ENCODE results near the gene RPL9. TPM values are rescaled to one million over a fixed set of nuclear protein-coding genes. Genes with fewer than 3 reads are reported as not detected.

Gene RPL9
- total RNA-seq, 1 donor from 2014 or later, result 1,701 TPM

DNA sequence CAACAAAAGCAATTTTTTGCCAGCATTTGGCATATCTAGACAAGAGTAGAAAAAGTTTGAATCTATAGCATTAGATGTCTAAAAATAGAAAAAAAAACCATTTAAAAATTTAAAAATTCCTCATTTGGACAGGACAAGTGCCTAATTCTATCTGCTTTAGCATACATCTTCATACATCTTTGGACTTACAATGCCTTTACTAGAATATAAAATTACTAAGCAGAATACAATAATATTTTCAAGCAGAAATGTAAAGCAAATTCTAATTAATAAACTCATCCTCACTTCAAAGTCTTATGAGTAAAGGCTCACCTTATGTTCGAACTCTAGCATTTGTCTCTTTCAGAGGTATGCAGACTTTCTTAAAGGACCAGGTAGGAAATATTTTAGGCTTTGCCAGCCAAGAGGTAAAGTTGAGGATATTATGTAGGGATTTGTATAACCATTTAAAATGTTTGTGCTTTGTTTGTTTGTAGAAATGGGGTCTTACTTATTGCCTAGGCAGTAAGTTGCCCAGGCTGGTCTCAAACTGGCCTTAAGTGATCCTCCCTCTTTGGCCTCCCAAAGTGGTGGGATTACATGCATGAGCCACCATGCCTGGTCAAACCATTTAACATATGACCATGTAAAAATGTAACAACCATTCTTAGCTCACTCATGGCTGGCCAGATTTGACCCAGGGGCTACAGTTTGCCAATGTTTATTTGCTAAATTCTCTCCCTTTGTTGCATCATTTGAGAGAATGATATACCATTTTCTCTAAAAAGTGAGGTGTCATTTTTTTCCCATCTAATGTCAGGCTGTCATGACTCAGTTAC, 39.4 kb upstream of the RPL9 start:
- peaks cover 16 to 37% of the 10 kb centered on the region in 2 donors for H3K36me3 ChIP-seq

GRCh38 chr4:39495446-39496213, 36.9 kb upstream of the RPL9 start:
- no peak overlapping the region for H3K4me3 ChIP-seq
- no peak for DNase-seq (ENCODE audit: low spot score in 2 of 2)
- TF ChIP-seq, protein P1, sequence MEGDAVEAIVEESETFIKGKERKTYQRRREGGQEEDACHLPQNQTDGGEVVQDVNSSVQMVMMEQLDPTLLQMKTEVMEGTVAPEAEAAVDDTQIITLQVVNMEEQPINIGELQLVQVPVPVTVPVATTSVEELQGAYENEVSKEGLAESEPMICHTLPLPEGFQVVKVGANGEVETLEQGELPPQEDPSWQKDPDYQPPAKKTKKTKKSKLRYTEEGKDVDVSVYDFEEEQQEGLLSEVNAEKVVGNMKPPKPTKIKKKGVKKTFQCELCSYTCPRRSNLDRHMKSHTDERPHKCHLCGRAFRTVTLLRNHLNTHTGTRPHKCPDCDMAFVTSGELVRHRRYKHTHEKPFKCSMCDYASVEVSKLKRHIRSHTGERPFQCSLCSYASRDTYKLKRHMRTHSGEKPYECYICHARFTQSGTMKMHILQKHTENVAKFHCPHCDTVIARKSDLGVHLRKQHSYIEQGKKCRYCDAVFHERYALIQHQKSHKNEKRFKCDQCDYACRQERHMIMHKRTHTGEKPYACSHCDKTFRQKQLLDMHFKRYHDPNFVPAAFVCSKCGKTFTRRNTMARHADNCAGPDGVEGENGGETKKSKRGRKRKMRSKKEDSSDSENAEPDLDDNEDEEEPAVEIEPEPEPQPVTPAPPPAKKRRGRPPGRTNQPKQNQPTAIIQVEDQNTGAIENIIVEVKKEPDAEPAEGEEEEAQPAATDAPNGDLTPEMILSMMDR (IDR thresholded peaks at IDR 0.05), result no peak
- H3K27ac ChIP-seq, result no peak overlapping the region
- intact Hi-C loops (cut with DNase I), result no loop called here
- no peaks in the 10 kb centered on the region for H3K4me1 ChIP-seq
- no peaks in the 10 kb centered on the region for H3K27me3 ChIP-seq
- H3K9me3 ChIP-seq, result no peaks in the 10 kb centered on the region
- H3K36me3 ChIP-seq, result peaks cover 4 to 24% of the 10 kb centered on the region in 2 donors

More for the DNA sequence above, 39.4 kb upstream of the RPL9 start:
- no peaks in the 10 kb centered on the region for H3K27me3 ChIP-seq
- no peak for DNase-seq (ENCODE audit: low spot score in 2 of 2)
- no peaks in the 10 kb centered on the region for H3K9me3 ChIP-seq
- H3K4me1 ChIP-seq, result peaks cover 0 to 3% of the 10 kb centered on the region in 2 donors
- H3K4me3 ChIP-seq, result no peak overlapping the region
- intact Hi-C loops (cut with DNase I), result no loop called here
- no peak overlapping the region for H3K27ac ChIP-seq
- TF ChIP-seq, protein P1 (IDR thresholded peaks at IDR 0.05), result no peak

DNA sequence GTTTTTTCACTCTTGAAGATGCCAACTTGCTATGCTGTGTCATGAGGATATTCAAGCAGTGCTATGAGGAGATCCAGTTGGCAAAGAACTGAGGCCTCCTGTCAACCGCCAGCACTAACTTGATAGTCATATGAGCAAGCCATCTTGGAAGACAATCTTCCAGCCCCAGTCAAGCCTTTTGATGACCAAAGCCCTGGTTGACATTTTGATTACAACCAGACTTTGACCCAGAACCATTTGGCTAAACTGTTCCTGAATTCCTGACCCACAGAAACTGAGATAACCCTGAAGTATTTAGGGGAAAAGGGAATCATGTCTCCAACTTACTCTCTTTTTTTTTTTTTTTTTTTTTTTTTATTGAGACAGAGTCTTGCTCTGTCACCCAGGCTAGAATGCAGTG, 35.6 kb upstream of the RPL9 start:
- Histone ChIP-seq H3K4me3 (no peak overlapping the region), H3K36me3 (peaks cover 3 to 11% of the 10 kb centered on the region in 2 donors), H3K27me3 (no peaks in the 10 kb centered on the region), H3K9me3 (no peaks in the 10 kb centered on the region), H3K27ac (no peak overlapping the region), H3K4me1 (no peaks in the 10 kb centered on the region)
- intact Hi-C loops (cut with DNase I), result no loop called here
- TF ChIP-seq, protein P1 (IDR thresholded peaks at IDR 0.05), result no peak
- no peak for DNase-seq (ENCODE audit: low spot score in 2 of 2)

GRCh38 chr4:39490322-39490721, 31.6 kb upstream of the RPL9 start:
- TF ChIP-seq, protein P1 (IDR thresholded peaks at IDR 0.05), result no peak
- no peak for DNase-seq (ENCODE audit: low spot score in 2 of 2)
- Histone ChIP-seq H3K4me1 (no peaks in the 10 kb centered on the region), H3K27me3 (no peaks in the 10 kb centered on the region), H3K9me3 (no peaks in the 10 kb centered on the region), H3K36me3 (no peaks in the 10 kb centered on the region), H3K4me3 (no peak overlapping the region), H3K27ac (no peak overlapping the region)
- intact Hi-C loops (cut with DNase I), result no loop called here

GRCh38 chr4:39486221-39486804, 27.6 kb upstream of the RPL9 start:
- no peaks in the 10 kb centered on the region for H3K27me3 ChIP-seq
- DNase-seq (ENCODE audit: low spot score in 2 of 2), result no peak
- TF ChIP-seq, protein P1 (IDR thresholded peaks at IDR 0.05), result no peak
- H3K27ac ChIP-seq, result no peak overlapping the region
- no peaks in the 10 kb centered on the region for H3K4me1 ChIP-seq
- H3K9me3 ChIP-seq, result no peaks in the 10 kb centered on the region
- intact Hi-C loops (cut with DNase I), result no loop called here
- H3K36me3 ChIP-seq, result no peaks in the 10 kb centered on the region
- no peak overlapping the region for H3K4me3 ChIP-seq

All from ascending aorta (tissue), 2 donors.